Transverse colon (tissue), 4 donors: Measurements from ENCODE around the gene KIFC3. TPM values are rescaled to one million over a fixed set of nuclear protein-coding genes. Genes with fewer than 3 reads are reported as not detected.

Experiments used
- DNase-seq: peaks from one replicate; pipeline ENCODE4 v3.0.0-alpha.2; 2019
- H3K27ac ChIP-seq, 4 donors: fragments of 200-600 bp; sonication (generic); 2 replicates each; pipeline ENCODE4 v1.5.1; 2016 to 2018; ENCODE audit warnings: inconsistent platforms in 4 of 4
- H3K27me3 ChIP-seq: fragments of 200-600 bp; sonication (generic); 2 replicates; pipeline ENCODE4 v1.5.1; 2017; ENCODE audit warnings: inconsistent platforms
- H3K36me3 ChIP-seq, 4 donors: fragments of 200-600 bp; sonication (generic); 2 replicates each; pipeline ENCODE4 v1.5.1; 2017 to 2019; ENCODE audit warnings: inconsistent platforms in 4 of 4
- H3K4me1 ChIP-seq, 4 donors: fragments of 200-600 bp; sonication (generic); 2 replicates each; pipeline ENCODE4 v1.5.1; 2017 to 2020; ENCODE audit warnings: inconsistent platforms in 4 of 4
- H3K4me3 ChIP-seq, 4 donors: fragments of 200-600 bp; sonication (generic); 1 replicate in 1 of 4; 2 replicates in 3 of 4; pipeline versions ENCODE4 v1.5.1 to v1.6.1; 2017 to 2019; ENCODE audit warnings: inconsistent platforms in 4 of 4
- H3K9me3 ChIP-seq, 2 donors: fragments of 200-600 bp; sonication (generic); 2 replicates each; pipeline ENCODE4 v1.5.1; 2017 to 2019; ENCODE audit warnings: inconsistent platforms in 2 of 2
- CTCF ChIP-seq, 5 experiments: fragments of 200-600 bp in 3 of 5; fragments of 450-650 bp in 2 of 5; sonication (generic) in 3 of 5; IDR thresholded peaks; 1 replicate in 2 of 5; 2 replicates in 3 of 5; pipeline ENCODE4 v1.5.1; 2016 to 2017; ENCODE audit warnings: antibody characterized with exemption in 5 of 5, inconsistent platforms in 3 of 5, mild to moderate bottlenecking in 2 of 5, moderate library complexity in 1 of 5
- EP300 ChIP-seq: sonication (generic); formaldehyde crosslinking; IDR thresholded peaks from one replicate; pipeline ENCODE4 v1.6.1; 2017; ENCODE audit warnings: antibody characterized with exemption, low read depth
- POLR2A ChIP-seq: fragments of 450-650 bp; IDR thresholded peaks from one replicate; pipeline ENCODE4 v1.6.1; 2016; ENCODE audit warnings: antibody characterized with exemption, mild to moderate bottlenecking, moderate library complexity
- POLR2AphosphoS5 ChIP-seq, 3 donors: sonication (generic); formaldehyde crosslinking; IDR thresholded peaks; one replicate each; pipeline ENCODE4 v1.6.1; 2016; ENCODE audit warnings: antibody characterized with exemption in 3 of 3
- WGBS, 2 donors: methylation state at CpG; one replicate each; pipeline ENCODE4 v1.1.5; 2018; ENCODE audit warnings: low coverage in 1 of 2; 5-methylcytosine and 5-hydroxymethylcytosine counted together
- in situ Hi-C, 4 donors: fragments of 200-750 bp; cut with MboI; loops; one replicate each; pipeline versions ENCODE4 v1.15.0 to v1.15.1; 2017; ENCODE audit warnings: low sequenced_read_pairs in 3 of 4, low pct_ligation_motif_present in 1 of 4, low pct_unique_long_range_greater_than_20kb in 1 of 4
- intact Hi-C: fragments of 100-400 bp; cut with DNase I; formaldehyde crosslinking; loops from one replicate; pipeline ENCODE4 v1.15.1; 2023; ENCODE audit warnings: low total_unique reads
- total RNA-seq, 4 donors: library from RNA; depleted of rRNA; stranded (reverse); fragments of >200 nt; gene quantifications; one replicate each; pipeline ENCODE4 v1.1.0, GENCODE V29; 2016

KIFC3 gene
- total RNA-seq, 4 donors from 2014 or later, result 5.2 to 46.8 (median 13.5) TPM

DNA sequence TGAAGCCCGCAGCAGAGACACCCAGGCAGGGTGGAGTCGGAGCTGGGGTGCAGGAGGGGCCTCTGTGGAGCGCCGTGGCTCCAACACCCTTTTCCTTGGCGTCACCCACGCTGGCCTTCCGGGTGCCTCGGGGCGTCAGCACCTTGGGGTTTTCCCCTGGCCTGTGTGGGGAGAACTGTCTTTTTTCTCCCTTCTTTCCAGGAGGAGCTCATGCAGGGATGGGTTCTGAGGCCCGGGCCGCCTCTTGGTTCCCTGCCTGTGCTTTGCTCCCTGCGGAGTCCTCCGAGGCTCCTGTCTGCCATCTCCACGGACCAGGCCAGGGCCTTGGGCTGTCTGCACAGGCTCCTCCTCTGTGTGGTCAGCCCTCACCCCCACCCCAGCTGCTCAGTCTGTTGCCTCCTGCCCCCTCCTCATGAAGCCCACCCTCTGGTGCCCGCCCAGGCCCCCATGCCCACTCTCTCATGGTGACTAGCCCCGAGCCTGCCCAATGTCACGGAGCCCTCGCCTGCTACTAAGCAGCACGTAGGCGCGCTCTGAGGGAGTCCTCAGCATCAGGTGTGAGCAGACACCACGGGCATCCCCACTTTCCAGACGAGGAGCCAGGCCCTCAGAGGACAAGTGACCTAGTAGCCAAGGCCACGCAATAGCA is 61.7 kb downstream of the KIFC3 start:
- Histone ChIP-seq H3K27me3 (no peaks in the 10 kb centered on the region), H3K4me3 (no peak overlapping the region), H3K27ac (no peak overlapping the region), H3K4me1 (peaks cover 10 to 14% (median 13%) of the 10 kb centered on the region in 4 donors), H3K36me3 (no peaks in the 10 kb centered on the region), H3K9me3 (no peaks in the 10 kb centered on the region)
- DNase-seq, result no peak
- in situ Hi-C loops (no loop called here), intact Hi-C loops (loop anchor here (5.0 kb wide), 1 partner anchor 527 kb away; no protein-coding TSS in a partner anchor)
- TF ChIP-seq POLR2A (no peak), CTCF (IDR thresholded peaks at IDR 0.05) (no peak), EP300 (no peak), POLR2AphosphoS5 (IDR thresholded peaks at IDR 0.05) (no peak)
- 50 to 95% methylated on average over 1 to 22 of the region's 24 CpGs for WGBS, 2 donors

DNA sequence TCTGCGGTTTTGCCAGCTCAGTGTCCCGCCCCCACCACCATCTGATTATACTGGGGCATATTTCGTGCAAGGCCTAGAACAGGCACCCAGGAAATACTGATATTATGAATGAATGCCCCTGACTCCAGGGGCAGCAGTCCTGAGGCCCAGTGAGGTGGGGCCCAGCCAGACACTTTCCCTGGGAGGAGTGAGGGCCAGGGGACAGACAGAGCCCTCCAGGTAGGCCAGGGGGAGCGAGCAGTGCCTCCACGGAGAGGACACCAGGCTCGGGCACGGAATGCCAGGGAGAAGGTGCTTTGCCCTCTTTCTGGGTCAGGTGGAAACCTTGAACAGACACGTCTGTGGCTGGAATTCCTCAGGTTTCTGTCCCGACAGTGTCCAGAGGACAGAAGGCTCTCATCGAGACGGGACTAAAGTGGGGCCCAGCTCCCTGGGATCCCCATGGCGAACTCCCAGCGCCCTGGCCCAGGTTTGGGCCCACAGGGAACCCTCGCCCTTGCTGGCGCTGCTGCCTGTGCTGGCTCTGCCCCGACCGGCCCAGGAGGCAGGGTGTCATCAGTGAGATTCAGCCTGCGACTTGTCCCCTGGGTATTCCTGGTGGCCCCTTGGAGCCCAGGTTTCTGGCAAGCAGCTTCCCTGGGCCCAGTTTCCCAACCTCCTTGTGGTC is 62.4 kb downstream of the KIFC3 start:
- H3K27ac ChIP-seq, result no peak overlapping the region
- H3K9me3 ChIP-seq, result no peaks in the 10 kb centered on the region
- intact Hi-C loops (loop anchor here (5.0 kb wide), 1 partner anchor 527 kb away; no protein-coding TSS in a partner anchor), in situ Hi-C loops (no loop called here)
- no peaks in the 10 kb centered on the region for H3K36me3 ChIP-seq
- peaks cover 10 to 14% (median 13%) of the 10 kb centered on the region in 4 donors for H3K4me1 ChIP-seq
- H3K27me3 ChIP-seq, result no peaks in the 10 kb centered on the region
- no peak for DNase-seq
- 90 to 95% methylated on average over 7 to 15 of the region's 18 CpGs for WGBS, 2 donors
- no peak for TF ChIP-seq POLR2A
- no peak for TF ChIP-seq EP300
- TF ChIP-seq CTCF (IDR thresholded peaks at IDR 0.05), result no peak
- TF ChIP-seq POLR2AphosphoS5 (IDR thresholded peaks at IDR 0.05), result no peak
- H3K4me3 ChIP-seq, result no peak overlapping the region

GRCh38 chr16:57738844-57739243 is 63.4 kb downstream of the KIFC3 start:
- no peaks in the 10 kb centered on the region for H3K36me3 ChIP-seq
- 96% methylated on average over 7 of the region's 7 CpGs; no CpG with 5 or more reads in 1 of the 2 donors for WGBS, 2 donors
- H3K27me3 ChIP-seq, result no peaks in the 10 kb centered on the region
- no peak for DNase-seq
- TF ChIP-seq POLR2A, result no peak
- no peak for TF ChIP-seq POLR2AphosphoS5 (IDR thresholded peaks at IDR 0.05)
- TF ChIP-seq CTCF (IDR thresholded peaks at IDR 0.05), result no peak
- TF ChIP-seq EP300, result no peak
- intact Hi-C loops (no loop called here), in situ Hi-C loops (no loop called here)
- H3K4me3 ChIP-seq, result no peak overlapping the region
- H3K9me3 ChIP-seq, result no peaks in the 10 kb centered on the region
- H3K27ac ChIP-seq, result no peak overlapping the region
- peaks cover 14 to 20% (median 19%) of the 10 kb centered on the region in 4 donors for H3K4me1 ChIP-seq

DNA sequence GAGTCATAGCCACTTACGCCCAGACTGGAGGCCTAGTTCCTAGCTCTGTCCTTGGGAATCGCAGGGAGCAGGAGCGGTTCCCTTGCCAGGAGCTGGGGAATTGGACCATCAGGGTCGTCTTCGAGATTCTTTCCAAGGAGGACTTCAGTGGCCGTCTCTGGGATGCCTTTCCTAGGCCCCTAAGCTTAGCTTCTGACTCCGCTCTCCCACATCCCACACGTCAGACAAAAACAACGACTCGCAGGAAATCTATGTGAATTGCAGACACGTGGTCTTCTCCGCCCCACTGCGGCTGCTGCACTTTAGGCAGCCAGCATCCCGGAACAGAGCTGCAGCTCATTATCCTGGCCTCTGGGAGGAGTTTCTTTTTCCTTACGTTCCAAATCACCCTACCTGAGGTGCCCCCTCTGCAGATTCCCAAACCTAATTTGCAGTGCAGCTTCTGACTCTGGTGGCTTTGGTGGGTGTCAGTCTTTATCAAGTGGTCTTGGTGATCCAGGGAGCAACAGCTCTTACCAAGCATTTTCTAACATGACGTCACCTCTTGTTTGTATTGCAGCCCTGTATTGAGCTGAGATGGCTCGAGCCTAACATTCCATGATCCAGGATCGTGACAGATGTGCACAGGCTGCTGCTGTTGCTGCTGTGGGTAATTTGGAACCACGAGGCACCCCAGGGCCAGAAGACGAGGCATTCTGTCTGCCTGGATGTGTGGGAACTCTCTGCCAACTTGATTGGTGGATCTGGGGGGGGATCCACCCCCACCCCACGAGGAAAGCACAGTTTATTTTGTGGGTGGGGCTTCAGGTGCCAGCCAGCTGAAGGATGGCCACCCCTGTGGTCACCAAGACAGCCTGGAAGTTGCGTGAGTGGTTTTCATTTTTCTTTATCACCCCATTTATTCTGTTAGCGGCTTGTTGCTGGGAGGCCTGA is 65.6 kb downstream of the KIFC3 start:
- Histone ChIP-seq H3K4me1 (peaks cover 14 to 20% (median 19%) of the 10 kb centered on the region in 4 donors), H3K4me3 (peak overlapping the region; percentile 73 to 98 (median 90)), H3K36me3 (no peaks in the 10 kb centered on the region), H3K27ac (peak overlapping the region; percentile 82 to 89 (median 86)), H3K27me3 (no peaks in the 10 kb centered on the region), H3K9me3 (no peaks in the 10 kb centered on the region)
- TF ChIP-seq POLR2AphosphoS5 (IDR thresholded peaks at IDR 0.05) (peak in 1 of 3 donors; percentile 9), EP300 (no peak), POLR2A (peak; percentile 13), CTCF (IDR thresholded peaks at IDR 0.05) (peak in 2 of 5 experiments; percentile 48 to 53)
- intact Hi-C loops, result no loop called here
- in situ Hi-C loops, result no loop called here
- WGBS, 2 donors, result 15 to 40% methylated on average over 1 to 23 of the region's 23 CpGs
- peak; percentile 55 for DNase-seq
